Breast epithelium (tissue), 3 donors: ENCODE measurements around the gene TCTN1.

Experiments
- CTCF ChIP-seq, 3 donors: fragments of 450-650 bp; IDR thresholded peaks; one replicate each; pipeline ENCODE4 v1.5.1; 2016 to 2017; ENCODE audit warnings: antibody characterized with exemption in 3 of 3, mild to moderate bottlenecking in 3 of 3, moderate library complexity in 3 of 3
- POLR2A ChIP-seq: fragments of 450-650 bp; IDR thresholded peaks from one replicate; pipeline ENCODE4 v1.6.1; 2016; ENCODE audit warnings: antibody characterized with exemption, mild to moderate bottlenecking, moderate library complexity
- POLR2AphosphoS5 ChIP-seq, 3 donors: sonication (generic); formaldehyde crosslinking; IDR thresholded peaks; one replicate each; pipeline ENCODE4 v1.6.1; 2017; ENCODE audit warnings: antibody characterized with exemption in 3 of 3

- TF ChIP-seq POLR2A (no peak), CTCF (IDR thresholded peaks at IDR 0.05) (no peak), POLR2AphosphoS5 (IDR thresholded peaks at IDR 0.05) (no peak)
Measured at GRCh38 chr12:110574044-110574443, 39.9 kb upstream of the TCTN1 start.
